ENCODE results near the gene METRNL.
"Not testable (repeated sequence)": the region's sequence is repeated elsewhere in the genome, so short reads cannot be mapped to it uniquely, and the experiment has no call there.

METRNL gene

DNA sequence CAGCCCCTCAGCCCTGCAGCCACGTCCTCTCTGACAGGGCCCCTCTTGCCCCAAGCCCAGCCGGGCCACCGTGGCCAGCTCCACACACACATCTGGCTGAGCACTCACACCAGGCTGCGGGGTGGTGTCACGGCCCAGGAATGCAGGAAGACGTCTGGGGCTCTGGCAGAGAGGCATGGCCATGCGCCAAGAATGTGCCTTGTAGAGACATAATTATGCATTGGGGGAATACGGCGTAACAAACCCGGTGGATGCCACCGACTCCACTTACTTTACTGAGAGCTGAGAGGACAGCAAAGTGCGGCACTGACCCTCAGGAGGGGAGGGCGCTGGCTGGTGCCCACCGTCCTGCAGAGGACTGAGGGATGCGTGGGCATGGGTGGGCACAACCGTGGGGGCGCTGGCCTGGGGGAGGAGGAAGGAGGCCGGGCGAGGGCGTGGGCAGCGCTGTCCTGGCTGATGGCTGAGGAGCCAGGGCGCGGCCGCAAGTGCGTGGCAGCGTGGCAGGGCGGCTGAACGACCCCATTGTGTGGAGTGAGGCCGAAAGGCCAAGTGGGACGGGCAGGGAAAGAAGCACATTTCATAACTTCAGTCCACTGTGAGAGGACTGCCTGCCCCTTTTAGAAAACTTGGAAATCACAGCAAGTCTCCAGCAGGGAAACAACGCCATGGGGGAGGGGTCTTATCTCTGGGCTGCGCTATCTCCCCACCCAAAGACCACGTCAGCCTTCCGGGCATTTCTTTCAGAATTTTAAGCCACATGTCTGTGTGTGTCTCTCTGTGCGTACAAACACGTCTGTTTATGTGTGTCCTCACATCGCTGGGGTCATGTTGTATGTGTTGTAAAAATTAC lies 30.6 kb downstream of the METRNL start:
- DNase-seq, result no peak

GRCh38 chr17:83110735-83111134 lies 31.3 kb downstream of the METRNL start:
- no peak for DNase-seq

GRCh38 chr17:83111516-83112282 lies 32.3 kb downstream of the METRNL start:
- no peak for DNase-seq

DNA sequence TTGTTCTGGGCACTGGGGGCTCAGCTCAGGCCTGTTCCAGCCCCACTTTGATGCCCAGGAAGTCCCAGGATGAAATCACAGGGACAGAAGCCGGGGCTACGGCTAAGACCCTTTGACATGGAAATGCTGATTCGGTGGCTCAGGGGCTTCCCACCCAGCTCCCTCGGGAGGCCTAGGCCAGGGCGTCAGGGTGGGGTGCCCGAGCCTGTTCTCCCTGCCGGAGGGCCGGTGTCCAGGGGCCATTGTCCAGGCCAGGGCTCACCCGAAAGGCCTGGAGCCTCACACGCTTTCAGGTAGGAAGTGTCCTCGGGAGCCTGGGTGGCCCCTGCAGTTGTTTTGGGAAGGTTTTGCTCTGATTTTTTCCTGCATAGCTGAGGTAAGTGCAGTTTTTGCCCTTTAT lies 34.0 kb downstream of the METRNL start:
- DNase-seq, result no peak

DNA sequence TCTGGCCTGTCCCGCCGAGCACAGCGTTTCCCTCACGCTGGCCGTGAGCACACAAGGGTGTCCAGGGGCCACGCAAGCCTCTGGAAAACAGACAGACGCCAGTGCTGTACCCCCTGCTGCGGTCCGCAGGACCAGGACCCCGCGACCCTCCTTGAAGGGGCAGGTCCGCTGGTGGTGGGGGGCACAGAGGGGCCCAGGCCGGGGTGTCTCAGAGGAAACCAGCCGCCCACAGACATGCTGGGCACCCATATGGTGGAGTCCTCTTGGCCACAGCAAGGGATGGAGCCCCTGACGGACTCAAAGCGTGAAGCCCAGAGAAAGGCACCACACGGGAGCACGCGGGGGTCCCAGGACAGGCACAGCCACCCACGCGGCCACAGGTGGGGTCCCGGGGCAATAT lies 34.4 kb downstream of the METRNL start:
- no peak for DNase-seq

GRCh38 chr17:83114706-83115105 lies 35.3 kb downstream of the METRNL start:
- DNase-seq, result no peak

DNA sequence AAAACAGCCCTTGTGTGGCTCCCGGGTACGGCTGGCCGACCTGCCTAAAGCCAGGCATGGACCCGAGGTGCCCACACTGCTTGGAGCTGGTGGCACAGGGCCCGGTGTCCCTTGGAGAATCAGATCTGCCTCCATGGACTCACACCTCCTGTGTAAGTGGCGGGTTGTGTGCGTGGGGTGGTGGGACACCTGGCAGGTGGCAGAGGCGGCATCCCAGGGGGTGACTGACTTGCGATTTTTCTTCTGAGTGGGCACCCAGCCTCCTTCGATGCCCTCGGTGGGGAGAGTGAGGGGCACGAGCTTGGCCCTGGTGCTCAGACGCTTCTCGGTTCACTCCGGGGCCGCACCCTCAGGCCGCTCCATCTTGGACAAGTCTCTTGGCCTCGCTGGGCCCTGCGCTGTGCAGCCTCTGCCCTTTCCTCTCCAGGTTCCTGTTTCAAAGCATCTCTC lies 35.8 kb downstream of the METRNL start:
- DNase-seq, result no peak

DNA sequence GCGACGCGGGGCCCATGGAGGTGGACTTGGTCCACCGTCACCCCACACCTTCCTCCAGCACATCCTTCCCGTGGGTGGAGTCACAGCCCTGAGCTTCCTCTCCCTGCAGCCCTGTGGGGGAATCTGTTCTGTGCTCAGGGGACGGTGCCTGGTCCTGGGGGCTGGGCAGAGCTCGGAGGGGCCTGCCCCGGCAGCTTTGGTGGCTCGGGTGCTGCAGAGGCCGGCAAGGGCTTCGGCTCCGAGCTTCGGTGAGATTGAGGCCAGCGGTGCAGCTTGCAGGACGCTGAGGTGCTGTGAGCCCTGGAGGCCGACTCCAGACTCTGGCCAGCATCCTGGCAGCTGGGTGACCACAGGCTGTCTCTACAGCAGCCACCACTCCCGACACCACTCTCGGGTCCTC lies 36.4 kb downstream of the METRNL start:
- DNase-seq, result no peak

GRCh38 chr17:83116311-83116771 lies 36.9 kb downstream of the METRNL start:
- no peak for DNase-seq

DNA sequence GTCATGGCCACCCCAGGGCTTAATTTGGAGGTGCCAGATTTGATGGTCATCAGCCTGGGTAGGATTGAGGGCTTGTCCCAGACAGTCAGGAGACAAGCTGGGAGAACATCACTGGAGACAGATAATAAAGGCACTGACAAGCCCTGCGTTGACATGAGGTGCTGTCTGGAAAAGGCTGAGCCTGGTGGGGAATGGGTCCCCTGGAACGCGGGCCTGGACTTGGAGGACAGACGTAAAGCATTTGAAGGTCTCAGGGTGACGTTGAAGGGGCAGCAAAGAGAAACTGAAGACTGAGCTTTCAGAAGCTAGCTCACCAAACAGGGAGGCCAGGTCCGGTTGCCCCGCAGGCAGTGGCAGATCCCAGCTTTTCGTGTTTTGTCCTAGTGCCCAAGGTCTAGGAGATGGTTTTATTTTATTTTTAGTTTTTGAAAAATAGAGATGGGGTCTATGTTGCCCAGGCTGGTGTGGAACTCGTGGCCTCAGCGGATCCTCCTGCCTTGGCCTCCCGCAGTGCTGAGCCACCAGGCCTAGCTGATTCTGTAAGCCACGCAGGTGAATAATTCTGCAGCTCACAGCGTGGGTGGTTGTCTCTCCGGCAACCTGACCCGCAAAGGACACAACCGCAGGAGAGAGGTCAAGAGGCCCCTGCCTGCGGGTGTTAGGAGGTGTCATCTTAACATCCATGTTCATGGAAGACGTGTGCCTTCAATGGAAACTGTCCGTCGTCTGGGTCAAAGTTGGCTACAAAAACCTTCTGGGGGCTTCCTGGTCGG lies 37.6 kb downstream of the METRNL start:
- DNase-seq, result no peak

DNA sequence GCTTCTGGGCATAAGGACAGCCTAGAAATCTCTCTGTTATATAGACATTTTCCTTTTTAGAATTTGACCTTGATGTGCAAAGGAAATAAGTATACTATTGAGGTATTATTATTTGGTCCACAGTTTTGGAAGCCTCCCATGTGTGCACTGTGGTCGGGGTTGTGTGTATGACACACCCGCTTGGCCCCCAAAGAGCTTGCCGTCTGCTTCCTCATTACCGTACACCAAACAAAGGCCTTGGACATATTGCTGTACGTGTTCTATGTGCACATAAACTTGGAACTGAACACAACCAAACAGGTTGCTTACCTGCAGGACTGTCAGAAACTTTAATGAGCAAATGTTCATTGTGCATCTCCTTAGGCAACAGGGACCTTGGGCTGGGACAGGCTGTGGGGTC lies 38.2 kb downstream of the METRNL start:
- no peak for DNase-seq

- no peak for DNase-seq
These were observed 38.8 kb downstream of the METRNL start for GRCh38 chr17:83118071-83118841.

DNA sequence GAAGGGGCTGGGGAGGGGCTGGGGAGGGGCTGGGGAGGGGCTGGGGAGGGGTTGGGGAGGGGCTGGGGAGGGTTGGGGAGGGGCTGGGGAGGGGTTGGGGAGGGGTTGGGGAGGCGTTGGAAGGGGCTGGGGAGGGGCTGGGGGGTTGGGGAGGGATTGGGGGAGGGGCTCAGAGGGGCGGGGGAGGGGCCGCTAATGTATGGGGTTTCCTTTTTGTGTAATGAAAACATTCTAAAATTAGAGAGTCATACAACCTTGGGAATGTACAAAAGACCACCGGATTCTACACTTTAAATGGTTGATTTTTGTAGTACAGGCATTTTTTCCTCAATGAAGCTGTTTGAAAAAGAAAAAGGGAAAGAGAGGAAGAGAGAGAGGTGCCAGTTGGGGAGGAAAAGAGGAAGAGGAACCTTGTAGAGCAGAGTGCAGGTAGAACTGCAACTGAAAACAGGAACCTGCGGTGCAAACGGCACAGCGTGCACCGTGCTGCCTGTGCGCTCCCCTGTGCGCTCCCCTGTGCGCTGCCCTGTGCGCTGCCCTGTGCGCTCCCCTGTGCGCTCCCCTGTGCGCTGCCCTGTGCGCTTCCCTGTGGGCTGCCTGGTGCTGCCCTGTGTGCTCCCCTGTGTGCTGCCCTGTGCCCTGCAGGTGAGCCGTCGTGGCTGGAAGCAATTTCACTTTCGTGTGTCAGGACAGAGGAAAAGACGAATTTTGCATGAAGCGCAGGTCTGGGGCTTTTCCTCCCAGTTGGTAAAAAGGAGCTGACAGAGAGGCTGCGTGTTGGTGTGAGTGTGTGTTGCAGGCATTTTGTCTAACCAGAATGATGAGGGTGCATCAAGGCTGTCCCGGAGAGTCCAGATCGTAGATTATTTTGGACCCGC lies 40.8 kb downstream of the METRNL start:
- no peak for DNase-seq

- not testable (repeated sequence) for DNase-seq
These were observed 42.1 kb downstream of the METRNL start for GRCh38 chr17:83121473-83121872.

DNA sequence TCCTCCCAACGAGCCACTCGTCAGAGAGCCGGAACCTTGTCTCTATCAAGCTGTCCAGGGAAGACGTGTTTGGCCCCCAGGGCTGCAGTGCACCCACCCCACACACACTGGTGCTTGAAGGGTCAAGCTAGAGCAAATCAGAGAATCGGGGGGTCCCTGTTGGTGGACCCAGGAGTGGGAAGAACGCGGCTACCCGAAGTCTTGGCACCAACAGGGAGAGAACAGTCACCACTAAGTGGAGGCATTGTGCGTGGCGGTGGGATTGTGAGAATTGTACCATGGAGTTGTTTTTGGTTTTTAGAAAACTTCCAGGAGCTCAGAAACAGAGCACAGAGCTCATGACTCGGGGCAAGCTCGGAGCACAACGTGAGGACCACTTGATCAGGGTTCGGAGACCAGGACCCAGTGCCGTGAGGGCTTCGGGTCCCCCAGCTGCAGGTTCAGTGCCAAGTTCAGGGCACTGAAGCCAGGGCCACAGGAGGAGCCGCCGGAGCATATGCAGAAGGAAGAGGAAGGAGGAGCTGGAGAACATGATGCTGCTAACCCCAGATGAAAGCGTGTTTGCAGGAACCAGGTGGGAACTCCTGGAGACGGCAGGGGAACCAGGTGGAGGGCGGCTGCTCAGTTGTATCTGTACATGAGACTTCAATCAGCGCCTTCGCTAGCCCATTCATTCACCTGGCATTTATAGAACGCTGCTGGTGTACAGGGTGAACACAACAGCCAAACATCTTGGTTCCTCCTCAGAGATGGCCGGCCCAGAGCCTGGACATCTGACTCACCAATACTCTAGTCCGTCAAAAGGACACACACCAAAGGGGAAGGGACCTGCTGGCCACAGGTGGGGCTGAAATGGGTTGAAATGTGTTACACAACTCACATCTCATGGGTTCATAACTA lies 42.8 kb downstream of the METRNL start:
- no peak for DNase-seq

- no peak for DNase-seq
These were observed 43.4 kb downstream of the METRNL start for GRCh38 chr17:83122834-83123233.

- DNase-seq, result no peak
These were observed 44.7 kb downstream of the METRNL start for GRCh38 chr17:83123896-83124801.

DNA sequence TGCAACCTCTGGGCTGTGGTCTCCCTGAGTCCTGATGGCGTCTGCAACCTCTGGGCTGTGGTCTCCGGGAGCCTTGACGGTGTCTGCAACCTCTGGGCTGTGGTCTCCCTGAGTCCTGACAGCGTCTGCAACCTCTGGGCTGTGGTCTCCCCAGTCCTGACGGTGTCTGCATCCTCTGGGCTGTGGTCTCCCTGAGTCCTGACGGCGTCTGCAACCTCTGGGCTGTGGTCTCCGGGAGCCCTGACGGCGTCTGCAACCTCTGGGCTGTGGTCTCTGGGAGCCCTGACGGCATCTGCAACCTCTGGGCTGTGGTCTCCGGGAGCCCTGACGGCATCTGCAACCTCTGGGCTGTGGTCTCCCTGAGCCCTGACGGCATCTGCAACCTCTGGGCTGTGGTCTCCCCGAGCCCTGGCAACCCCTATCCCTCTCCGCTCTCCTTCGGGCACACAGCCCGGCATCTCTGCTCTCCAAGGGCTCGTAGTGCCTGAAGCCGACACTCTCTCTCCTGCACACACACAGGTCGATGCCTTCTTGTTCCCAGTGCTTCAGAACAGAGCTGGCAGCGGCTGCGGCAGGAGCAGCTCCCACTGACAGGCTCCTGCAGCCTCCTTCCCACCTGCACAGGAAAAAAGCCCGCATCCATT lies 45.6 kb downstream of the METRNL start:
- DNase-seq, result no peak
